Stimulated activated naive B cell treated with anti-CD40 and anti-IgM and Interleukin-4, amounts not matched to agents 10 μg/mL and 1 μg/mL and 100 μg/mL, for 72 hours (primary cell): ENCODE results near the gene ATP4B.

Source experiments
- ATAC-seq, 2 donors: fragments of 150-1000 bp; cut with Tn5 transposase; replicated peaks; 2 replicates each; pipeline ENCODE4 v1.10.0; 2021; ENCODE audit warnings: moderate library complexity in 1 of 2
- DNase-seq: peaks from one replicate; pipeline ENCODE4 v3.0.0; 2021
- H3K27ac Mint-ChIP-seq: one replicate; pipeline ENCODE4 v1.8.0; 2022; ENCODE audit warnings: mild to moderate bottlenecking, mixed read lengths
- H3K27me3 Mint-ChIP-seq, 2 donors: one replicate each; pipeline ENCODE4 v1.8.0; 2022; ENCODE audit warnings: mixed read lengths in 2 of 2
- H3K36me3 Mint-ChIP-seq, 2 donors: one replicate each; pipeline ENCODE4 v1.8.0; 2022; ENCODE audit warnings: mixed read lengths in 2 of 2, mild to moderate bottlenecking in 1 of 2
- H3K4me1 Mint-ChIP-seq, 2 donors: one replicate each; pipeline ENCODE4 v1.8.0; 2022; ENCODE audit warnings: mixed read lengths in 2 of 2, mild to moderate bottlenecking in 1 of 2
- H3K4me3 Mint-ChIP-seq, 2 donors: one replicate each; pipeline ENCODE4 v1.8.0; 2022; ENCODE audit warnings: mild to moderate bottlenecking in 2 of 2, mixed read lengths in 2 of 2, moderate library complexity in 1 of 2
- H3K9me3 Mint-ChIP-seq, 2 donors: one replicate each; pipeline ENCODE4 v1.8.0; 2022; ENCODE audit warnings: mixed read lengths in 2 of 2, mild to moderate bottlenecking in 1 of 2

ATP4B gene

DNA sequence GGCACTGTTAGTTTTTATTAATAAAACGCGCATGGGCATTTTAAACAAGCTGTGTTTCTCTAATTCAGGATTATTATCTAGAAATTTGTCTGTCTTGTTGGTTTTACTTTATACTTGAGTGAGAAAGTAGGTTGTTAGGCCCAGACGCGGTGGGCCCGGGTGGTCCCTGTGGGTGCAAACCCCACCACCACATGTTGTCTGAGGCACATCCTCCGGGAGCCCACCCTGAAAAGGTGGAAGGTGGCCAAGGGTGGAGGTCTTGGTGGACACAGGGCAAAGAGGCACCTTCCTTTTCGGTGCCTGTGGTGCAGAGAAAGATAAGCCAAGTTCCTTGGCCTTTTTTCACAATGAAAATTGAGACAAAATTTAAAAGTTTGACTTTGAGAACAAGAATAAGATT lies 16.6 kb downstream of the ATP4B start:
- H3K27me3 Mint-ChIP-seq, result no peaks in the 10 kb centered on the region
- peaks cover 57 to 62% of the 10 kb centered on the region in 2 donors for H3K36me3 Mint-ChIP-seq
- peaks cover 16 to 32% of the 10 kb centered on the region in 2 donors for H3K4me1 Mint-ChIP-seq
- no peak for ATAC-seq
- no peak overlapping the region for H3K27ac Mint-ChIP-seq
- H3K9me3 Mint-ChIP-seq, result peaks cover 0 to 5% of the 10 kb centered on the region in 2 donors
- no peak for DNase-seq
- H3K4me3 Mint-ChIP-seq, result no peak overlapping the region

DNA sequence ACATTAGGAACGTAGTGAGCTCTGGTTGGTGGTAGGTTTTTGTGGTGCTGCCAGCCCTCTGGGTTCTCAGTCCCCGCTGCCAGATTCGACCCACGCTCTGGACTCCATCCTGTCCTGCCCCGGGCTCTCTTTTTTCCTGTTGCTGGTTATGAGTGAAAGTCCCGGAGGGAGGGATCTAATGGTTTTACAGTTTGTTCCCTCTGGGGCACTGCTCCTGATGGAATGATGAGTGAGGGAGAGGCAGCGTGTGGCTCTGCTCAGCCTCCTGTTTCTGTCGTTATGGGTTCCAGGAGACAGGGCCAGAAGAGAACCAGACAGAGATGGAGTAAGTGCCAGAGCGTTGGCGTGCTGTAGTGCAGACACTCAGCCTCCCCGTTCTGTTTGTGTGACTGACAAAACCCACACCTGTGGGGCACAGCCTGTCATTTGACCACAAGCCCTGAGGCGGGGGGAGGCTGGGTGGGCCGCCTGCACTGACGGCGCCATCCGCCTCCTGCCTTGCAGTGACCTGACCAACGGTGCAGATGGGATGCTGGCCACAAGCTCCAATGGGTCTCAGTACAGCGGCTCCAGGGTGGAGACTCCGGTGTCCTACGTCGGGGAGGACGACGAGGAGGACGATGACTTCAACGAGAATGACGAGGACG lies 18.3 kb downstream of the ATP4B start:
- no peak overlapping the region for H3K4me3 Mint-ChIP-seq
- no peaks in the 10 kb centered on the region for H3K27me3 Mint-ChIP-seq
- DNase-seq, result no peak
- peaks cover 0 to 5% of the 10 kb centered on the region in 2 donors for H3K9me3 Mint-ChIP-seq
- peaks cover 15 to 29% of the 10 kb centered on the region in 2 donors for H3K4me1 Mint-ChIP-seq
- no peak overlapping the region for H3K27ac Mint-ChIP-seq
- H3K36me3 Mint-ChIP-seq, result peaks cover 64 to 67% of the 10 kb centered on the region in 2 donors
- no peak for ATAC-seq

DNA sequence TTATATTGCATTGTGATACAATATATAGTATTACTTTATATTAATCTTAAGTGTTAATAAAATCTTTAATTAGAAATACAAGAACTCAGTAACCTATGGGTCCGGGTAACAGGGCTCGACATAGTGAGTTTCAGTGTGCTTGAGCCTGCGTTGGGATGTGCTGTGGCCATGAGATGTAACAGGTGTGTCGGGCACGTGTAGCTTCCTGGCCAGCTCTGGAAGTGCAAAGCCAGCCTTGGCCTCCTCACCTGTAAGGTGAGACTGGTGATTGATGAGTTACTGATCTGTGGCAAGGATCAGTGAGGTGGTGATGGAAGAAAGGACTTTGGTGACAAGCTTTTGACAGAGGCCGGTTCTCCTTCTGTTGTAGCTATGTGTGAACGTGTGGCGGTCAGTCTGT lies 19.2 kb downstream of the ATP4B start:
- Mint-ChIP-seq H3K9me3 (peaks cover 0 to 5% of the 10 kb centered on the region in 2 donors), H3K4me3 (no peak overlapping the region), H3K4me1 (peaks cover 15 to 25% of the 10 kb centered on the region in 2 donors), H3K36me3 (peaks cover 73 to 76% of the 10 kb centered on the region in 2 donors), H3K27me3 (no peaks in the 10 kb centered on the region), H3K27ac (peak overlapping the region; percentile 9)
- no peak for DNase-seq
- no peak for ATAC-seq

DNA sequence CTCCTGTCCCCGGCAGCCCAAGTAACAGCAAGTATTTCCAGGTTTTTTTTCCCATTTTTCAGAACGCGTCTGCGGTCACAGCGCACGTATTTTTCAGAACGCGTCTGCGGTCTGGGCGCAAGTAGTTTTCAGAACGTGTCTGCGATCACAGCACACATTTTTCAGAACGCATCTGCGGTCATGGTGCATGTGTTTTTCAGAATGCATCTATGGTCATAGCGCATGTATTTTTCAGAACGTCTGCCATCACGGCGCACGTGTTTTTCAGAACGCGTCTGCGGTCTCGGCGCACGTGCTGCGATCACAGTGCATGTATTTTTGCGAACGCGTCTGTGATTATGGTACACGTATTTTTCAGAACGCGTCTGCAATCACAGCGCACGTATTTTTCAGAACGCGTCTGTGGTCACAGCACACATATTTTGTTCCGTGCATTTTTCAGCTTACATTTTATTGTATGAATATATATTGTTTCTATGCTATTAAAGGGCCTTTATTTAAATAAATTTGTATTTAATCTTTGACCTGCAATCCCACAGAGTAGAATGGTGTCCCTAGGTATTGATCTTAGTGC lies 19.7 kb downstream of the ATP4B start:
- no peak overlapping the region for H3K27ac Mint-ChIP-seq
- H3K4me3 Mint-ChIP-seq, result no peak overlapping the region
- no peak for ATAC-seq
- DNase-seq, result no peak
- H3K36me3 Mint-ChIP-seq, result peaks cover 76 to 82% of the 10 kb centered on the region in 2 donors
- peaks cover 12 to 20% of the 10 kb centered on the region in 2 donors for H3K4me1 Mint-ChIP-seq
- no peaks in the 10 kb centered on the region for H3K27me3 Mint-ChIP-seq
- peaks cover 0 to 5% of the 10 kb centered on the region in 2 donors for H3K9me3 Mint-ChIP-seq

DNA sequence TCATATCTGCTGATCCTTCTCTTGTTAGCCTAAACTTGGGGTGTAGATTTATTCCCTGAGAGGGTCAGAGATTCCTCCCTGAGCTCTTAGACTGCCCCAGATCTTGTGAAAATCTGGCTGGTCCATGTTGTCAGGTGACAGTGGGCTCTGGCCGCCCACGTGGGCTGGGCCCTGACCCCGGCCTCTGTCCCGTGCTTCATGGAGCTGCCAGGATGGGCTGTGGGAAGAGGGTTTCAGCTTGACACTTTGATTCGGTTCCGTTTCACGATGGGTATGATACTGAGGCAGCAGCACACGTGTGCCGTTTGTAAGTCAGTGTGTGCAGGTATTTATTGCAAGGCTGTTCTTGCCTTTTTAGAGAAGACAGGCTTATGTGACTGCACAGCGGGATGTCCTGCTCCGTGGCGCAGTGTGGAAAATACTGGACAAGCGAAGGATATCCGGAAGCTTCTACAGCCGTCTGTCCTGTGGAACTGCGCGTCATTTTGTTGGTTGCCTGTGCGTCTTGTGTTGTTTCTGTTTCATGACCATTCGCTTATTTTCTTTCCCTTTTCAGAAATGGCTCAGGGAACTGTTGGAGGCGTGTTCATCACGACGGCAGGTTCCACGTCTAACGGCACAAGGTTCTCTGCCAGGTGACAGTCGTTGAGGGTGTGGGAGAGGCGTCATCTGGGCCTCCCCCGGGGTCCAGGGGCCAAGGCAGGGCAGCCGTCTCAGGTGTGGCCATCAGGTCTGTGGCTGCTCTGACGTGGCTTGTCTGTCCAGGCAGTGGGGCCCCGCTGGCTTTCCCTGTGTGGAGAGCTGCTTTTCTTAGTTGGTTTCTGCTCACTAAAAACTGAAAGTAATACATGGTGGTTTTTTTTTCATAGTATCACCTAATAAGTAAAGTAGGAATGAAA lies 20.5 kb downstream of the ATP4B start:
- no peak overlapping the region for H3K4me3 Mint-ChIP-seq
- peaks cover 7 to 12% of the 10 kb centered on the region in 2 donors for H3K4me1 Mint-ChIP-seq
- H3K9me3 Mint-ChIP-seq, result peaks cover 0 to 4% of the 10 kb centered on the region in 2 donors
- H3K36me3 Mint-ChIP-seq, result peaks cover 79 to 87% of the 10 kb centered on the region in 2 donors
- ATAC-seq, result no peak
- no peak overlapping the region for H3K27ac Mint-ChIP-seq
- DNase-seq, result no peak
- H3K27me3 Mint-ChIP-seq, result no peaks in the 10 kb centered on the region

DNA sequence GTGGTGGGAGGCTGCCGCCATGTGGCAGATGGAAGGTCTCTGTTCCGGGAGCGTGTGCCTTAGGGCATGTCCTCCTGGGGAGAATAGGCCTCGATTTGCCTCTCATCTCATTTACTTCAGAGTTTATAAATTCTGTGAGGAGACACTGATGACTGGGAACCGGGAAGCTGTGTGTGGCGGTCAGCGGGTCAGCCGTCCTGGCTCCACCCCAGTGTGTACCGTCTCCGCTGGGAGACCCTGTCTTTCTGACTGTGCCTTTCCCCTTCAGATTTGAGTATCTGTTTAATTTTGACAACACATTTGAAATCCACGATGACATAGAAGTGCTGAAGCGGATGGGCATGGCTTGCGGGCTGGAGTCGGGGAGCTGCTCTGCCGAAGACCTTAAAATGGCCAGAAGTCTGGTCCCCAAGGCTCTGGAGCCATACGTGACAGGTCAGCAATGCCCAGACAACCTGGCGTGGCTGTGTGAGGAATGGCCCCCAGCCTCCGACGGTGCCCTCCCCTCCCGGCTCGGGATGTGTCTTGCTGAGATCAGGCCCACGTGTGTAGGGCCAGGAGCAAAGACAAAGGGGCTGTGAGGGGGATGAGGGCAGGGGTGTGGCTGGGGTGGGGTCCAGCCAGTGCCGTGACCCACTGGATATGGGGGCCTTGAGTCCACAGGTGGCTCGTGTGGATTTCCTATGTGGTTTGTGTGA lies 21.6 kb downstream of the ATP4B start:
- Mint-ChIP-seq H3K4me3 (no peak overlapping the region), H3K27me3 (no peaks in the 10 kb centered on the region), H3K9me3 (no peaks in the 10 kb centered on the region), H3K36me3 (peaks cover 77 to 84% of the 10 kb centered on the region in 2 donors), H3K4me1 (peaks cover 0 to 1% of the 10 kb centered on the region in 2 donors), H3K27ac (no peak overlapping the region)
- DNase-seq, result no peak
- ATAC-seq, result no peak

DNA sequence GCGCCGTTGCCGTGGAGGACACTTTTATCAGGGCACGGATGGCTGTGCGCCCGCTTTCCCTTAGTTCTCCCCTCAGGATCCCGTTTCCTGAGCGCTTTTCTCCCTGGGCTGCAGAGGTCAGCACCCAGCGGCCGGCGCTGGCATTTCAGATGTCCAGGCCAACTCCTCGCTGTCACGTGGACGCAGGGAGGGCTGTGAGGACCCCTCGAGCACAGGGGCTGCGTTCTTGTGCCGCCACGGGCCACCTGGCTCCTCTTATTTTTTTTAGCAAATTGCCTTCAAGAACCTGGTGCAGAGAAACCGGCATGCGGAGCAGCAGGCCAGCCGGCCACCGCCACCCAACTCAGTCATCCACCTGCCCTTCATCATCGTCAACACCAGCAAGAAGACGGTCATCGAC lies 22.3 kb downstream of the ATP4B start:
- H3K36me3 Mint-ChIP-seq, result peaks cover 78 to 84% of the 10 kb centered on the region in 2 donors

DNA sequence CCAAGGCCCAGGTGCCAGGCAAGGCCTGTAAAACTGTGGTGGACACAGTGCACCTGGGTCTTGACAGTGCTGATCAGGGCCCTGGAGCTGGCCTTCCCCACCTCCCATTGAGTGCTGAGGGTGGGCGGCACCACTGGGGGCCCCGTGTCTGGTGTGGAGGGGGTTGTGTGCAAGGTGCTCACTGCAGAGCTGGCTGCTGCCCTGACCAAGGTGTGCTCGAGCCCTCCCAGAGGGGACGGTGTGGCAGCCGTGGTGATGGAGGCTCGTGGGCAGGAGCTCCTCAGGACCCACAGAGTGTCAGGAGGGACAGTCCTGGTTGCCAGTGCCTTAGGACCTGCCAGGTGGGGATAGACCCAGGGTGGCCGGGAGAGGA lies 23.0 kb downstream of the ATP4B start:
- H3K27me3 Mint-ChIP-seq, result no peaks in the 10 kb centered on the region
- H3K27ac Mint-ChIP-seq, result no peak overlapping the region
- no peaks in the 10 kb centered on the region for H3K4me1 Mint-ChIP-seq
- ATAC-seq (no peak), DNase-seq (no peak)
- no peak overlapping the region for H3K4me3 Mint-ChIP-seq
- H3K36me3 Mint-ChIP-seq, result peaks cover 74 to 78% of the 10 kb centered on the region in 2 donors
- H3K9me3 Mint-ChIP-seq, result no peaks in the 10 kb centered on the region

More for the DNA sequence above, 22.3 kb downstream of the ATP4B start:
- Mint-ChIP-seq H3K27ac (no peak overlapping the region), H3K4me1 (no peaks in the 10 kb centered on the region), H3K27me3 (no peaks in the 10 kb centered on the region), H3K4me3 (no peak overlapping the region), H3K9me3 (no peaks in the 10 kb centered on the region)
- ATAC-seq (no peak), DNase-seq (no peak)

DNA sequence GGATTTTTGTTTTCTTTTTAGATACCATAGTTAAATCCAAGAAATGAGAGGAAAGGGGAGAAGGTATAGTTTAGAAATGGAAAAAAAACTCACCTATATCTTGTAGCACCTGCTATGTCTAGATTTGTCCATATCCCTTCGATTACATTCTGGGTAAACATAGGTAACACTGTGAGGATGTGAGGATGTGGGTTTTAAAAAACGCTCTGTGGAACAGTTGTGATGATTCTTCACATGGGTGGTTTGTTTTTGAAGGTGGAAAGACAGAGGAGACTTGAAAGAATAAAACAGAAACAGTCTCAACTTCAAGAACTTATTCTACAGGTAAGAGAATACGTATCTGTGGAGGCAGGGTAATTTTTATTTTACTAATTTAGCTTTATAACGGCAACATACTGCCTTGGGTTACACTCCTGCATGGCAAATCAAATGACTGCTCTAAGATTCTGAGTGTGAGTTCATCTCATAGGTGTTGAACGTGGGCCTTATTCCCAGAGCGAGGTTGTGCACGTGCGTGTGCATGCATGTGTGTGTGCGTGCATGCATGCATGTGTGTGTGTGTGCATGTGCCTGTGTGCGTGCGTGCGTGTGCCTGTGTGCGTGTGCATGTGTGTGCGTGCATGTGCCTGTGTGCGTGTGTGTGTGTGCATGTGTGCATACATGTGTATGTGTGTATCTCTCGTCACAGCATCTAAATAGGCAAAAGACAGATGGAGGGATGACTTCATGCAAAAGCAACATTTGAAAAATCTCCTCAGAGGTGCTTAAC lies 23.5 kb downstream of the ATP4B start:
- H3K4me1 Mint-ChIP-seq, result no peaks in the 10 kb centered on the region
- H3K36me3 Mint-ChIP-seq, result peaks cover 72 to 77% of the 10 kb centered on the region in 2 donors
- H3K4me3 Mint-ChIP-seq, result no peak overlapping the region
- DNase-seq, result no peak
- no peaks in the 10 kb centered on the region for H3K9me3 Mint-ChIP-seq
- no peak for ATAC-seq
- H3K27ac Mint-ChIP-seq, result no peak overlapping the region
- H3K27me3 Mint-ChIP-seq, result no peaks in the 10 kb centered on the region

DNA sequence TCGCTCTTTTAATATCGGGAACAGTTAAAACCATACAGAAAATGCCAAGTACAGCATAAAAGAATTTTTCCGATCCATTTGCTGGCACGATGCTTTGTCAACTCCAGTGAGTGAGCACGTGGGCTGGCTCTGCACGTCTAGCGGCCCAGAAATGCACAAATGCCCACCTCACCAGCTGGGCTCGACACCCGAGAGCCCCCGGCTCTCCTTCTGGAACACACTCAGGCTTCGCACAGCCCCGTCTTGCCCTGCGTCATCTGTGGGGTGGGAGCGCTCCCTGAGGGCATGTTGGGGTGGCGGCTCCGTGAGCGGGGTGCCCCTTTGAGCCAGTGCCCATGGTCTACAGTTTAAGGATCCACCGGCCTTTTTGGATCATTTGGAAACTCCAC lies 24.5 kb downstream of the ATP4B start:
- Mint-ChIP-seq H3K27ac (no peak overlapping the region), H3K4me3 (no peak overlapping the region)

DNA sequence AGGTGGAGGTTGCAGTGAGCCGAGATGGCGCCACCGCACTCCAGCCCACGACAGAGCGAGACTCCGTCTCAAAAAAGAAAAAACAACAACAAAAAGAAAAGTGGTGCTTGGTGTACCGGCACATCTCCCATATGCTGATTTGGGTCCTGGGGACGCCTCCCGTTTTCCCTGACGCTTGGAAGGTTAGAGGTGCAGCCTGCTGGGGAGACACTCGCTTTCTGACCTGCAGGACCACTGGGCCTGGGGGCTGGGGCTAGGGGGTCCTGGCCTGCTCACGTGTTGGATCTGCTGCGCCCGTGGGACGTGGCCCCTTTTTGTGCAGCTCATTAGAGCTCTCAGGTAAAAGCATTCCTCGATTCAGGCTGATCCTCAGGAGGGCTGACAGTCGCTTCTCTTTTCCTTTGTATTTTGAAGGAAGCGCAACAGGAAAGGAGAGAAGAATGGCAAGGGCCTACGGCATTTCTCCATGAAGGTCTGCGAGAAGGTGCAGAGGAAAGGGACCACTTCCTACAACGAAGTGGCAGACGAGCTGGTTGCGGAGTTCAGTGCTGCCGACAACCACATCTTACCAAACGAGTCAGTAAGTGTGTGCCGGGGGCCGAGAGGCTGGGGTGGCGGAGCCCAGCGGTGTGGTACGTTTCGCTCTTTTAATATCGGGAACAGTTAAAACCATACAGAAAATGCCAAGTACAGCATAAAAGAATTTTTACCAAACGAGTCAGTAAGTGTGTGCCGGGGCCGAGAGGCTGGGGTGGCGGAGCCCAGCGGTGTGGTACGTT lies 25.1 kb downstream of the ATP4B start:
- no peak overlapping the region for H3K4me3 Mint-ChIP-seq
- no peak for DNase-seq
- H3K9me3 Mint-ChIP-seq, result no peaks in the 10 kb centered on the region
- H3K27ac Mint-ChIP-seq, result peak overlapping the region; percentile 71
- ATAC-seq, result no peak
- H3K27me3 Mint-ChIP-seq, result no peaks in the 10 kb centered on the region
- H3K36me3 Mint-ChIP-seq, result peaks cover 75 to 81% of the 10 kb centered on the region in 2 donors
- no peaks in the 10 kb centered on the region for H3K4me1 Mint-ChIP-seq

More for the DNA sequence above, 24.5 kb downstream of the ATP4B start:
- DNase-seq (no peak), ATAC-seq (no peak)
- Mint-ChIP-seq H3K36me3 (peaks cover 75 to 80% of the 10 kb centered on the region in 2 donors), H3K4me1 (no peaks in the 10 kb centered on the region), H3K9me3 (no peaks in the 10 kb centered on the region), H3K27me3 (no peaks in the 10 kb centered on the region)

DNA sequence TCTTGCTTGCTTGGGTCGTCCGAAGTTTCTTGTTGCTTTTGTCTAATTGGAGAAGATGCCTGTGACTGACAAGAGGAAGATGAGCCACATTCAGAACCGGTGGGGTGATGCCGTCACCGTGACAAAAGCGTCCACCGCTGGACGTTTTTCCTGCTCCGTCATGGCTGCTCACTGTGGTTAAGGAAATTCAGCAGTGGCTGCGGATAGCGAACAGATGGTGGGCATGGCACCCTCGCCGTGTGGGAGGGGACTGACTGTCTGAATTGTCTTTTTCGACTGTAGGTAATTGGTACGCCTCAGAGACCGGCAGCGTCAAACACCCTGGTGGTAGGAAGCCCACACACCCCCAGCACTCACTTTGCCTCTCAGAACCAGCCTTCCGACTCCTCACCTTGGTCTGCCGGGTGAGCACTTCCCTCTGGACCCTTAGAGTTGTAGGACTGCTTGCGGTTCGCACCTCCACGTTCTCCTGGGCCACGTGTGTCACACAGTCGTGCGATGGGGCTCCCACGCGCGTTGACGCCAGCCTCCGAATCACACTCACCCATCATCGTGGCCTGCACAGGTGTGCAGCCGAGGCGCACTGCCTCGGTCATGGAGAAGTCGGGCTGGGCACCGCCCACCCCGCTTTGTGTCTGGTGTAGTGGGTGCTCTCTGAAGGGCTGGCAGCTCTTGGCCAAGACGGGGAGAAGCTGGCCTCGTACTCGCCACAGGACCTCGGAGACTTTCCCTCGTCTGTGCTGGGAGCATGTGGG lies 26.5 kb downstream of the ATP4B start:
- Mint-ChIP-seq H3K36me3 (peaks cover 73 to 78% of the 10 kb centered on the region in 2 donors), H3K9me3 (no peaks in the 10 kb centered on the region), H3K27ac (no peak overlapping the region), H3K4me3 (no peak overlapping the region), H3K27me3 (no peaks in the 10 kb centered on the region), H3K4me1 (no peaks in the 10 kb centered on the region)
- no peak for ATAC-seq
- DNase-seq, result no peak
